ENCODE measurements around the gene NUDT3.

DNA sequence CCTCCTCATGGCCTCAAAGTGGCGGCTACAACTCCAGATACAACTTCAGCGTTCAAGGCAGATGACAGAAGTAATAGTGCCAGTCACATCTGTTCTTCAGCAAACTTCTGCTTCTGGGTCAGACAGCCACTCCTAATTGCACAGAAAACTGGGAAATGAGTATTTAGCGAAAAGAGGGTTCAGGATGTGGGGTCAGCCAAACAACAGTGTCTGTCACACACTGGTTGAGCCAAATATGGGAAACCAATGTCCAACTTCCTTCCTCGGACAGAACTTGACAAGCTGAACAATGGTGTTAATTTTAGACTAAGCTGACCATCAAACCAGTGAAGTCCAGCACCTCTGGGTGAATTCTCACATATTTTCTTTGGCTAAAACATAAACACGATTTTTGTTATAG is 22.1 kb downstream of the NUDT3 start:
- TF ChIP-seq, protein P1, sequence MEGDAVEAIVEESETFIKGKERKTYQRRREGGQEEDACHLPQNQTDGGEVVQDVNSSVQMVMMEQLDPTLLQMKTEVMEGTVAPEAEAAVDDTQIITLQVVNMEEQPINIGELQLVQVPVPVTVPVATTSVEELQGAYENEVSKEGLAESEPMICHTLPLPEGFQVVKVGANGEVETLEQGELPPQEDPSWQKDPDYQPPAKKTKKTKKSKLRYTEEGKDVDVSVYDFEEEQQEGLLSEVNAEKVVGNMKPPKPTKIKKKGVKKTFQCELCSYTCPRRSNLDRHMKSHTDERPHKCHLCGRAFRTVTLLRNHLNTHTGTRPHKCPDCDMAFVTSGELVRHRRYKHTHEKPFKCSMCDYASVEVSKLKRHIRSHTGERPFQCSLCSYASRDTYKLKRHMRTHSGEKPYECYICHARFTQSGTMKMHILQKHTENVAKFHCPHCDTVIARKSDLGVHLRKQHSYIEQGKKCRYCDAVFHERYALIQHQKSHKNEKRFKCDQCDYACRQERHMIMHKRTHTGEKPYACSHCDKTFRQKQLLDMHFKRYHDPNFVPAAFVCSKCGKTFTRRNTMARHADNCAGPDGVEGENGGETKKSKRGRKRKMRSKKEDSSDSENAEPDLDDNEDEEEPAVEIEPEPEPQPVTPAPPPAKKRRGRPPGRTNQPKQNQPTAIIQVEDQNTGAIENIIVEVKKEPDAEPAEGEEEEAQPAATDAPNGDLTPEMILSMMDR (IDR thresholded peaks at IDR 0.05; ENCODE audit: low read depth, low read length) = no peak
- no peak for TF ChIP-seq EZH2phosphoT487 (IDR thresholded peaks at IDR 0.05; ENCODE audit: low read depth)

All from OCI-LY3 (cell line).